Cardiac muscle cell (in vitro differentiated cells and primary cell): ENCODE data around the gene RPS29. TPM values are rescaled to one million over a fixed set of nuclear protein-coding genes. Genes with fewer than 3 reads are reported as not detected.

Experiments used
- DNase-seq, 2 donors: peaks; one replicate each; pipeline versions ENCODE4 v3.0.0 to v3.0.0-alpha.2; 2010 to 2017; ENCODE audit warnings: low read depth in 1 of 2, low spot score in 1 of 2
- H3K27ac ChIP-seq: fragments of 200-600 bp; sonication (generic); 2 replicates; pipeline ENCODE4 v1.5.1; 2016
- H3K27me3 ChIP-seq: fragments of 200-600 bp; sonication (generic); 2 replicates; pipeline ENCODE4 v1.6.0; 2016; ENCODE audit warnings: control low read depth
- H3K36me3 ChIP-seq: fragments of 200-600 bp; sonication (generic); 2 replicates; pipeline ENCODE4 v1.5.1; 2016; ENCODE audit warnings: control low read depth
- H3K4me1 ChIP-seq: fragments of 200-600 bp; sonication (generic); 2 replicates; pipeline ENCODE4 v1.8.1; 2017; ENCODE audit warnings: low read depth, mild to moderate bottlenecking, mixed run types
- H3K4me3 ChIP-seq: fragments of 200-600 bp; sonication (generic); 2 replicates; pipeline ENCODE4 v1.5.1; 2016; ENCODE audit warnings: mild to moderate bottlenecking
- H3K9me3 ChIP-seq: fragments of 200-600 bp; sonication (generic); 2 replicates; pipeline ENCODE4 v1.5.1; 2017; ENCODE audit warnings: low read depth, mild to moderate bottlenecking, control low read depth
- CTCF ChIP-seq: IDR thresholded peaks from 2 replicates; pipeline ENCODE4 v1.5.1; 2012; ENCODE audit warnings: low read depth, mild to moderate bottlenecking, low read length
- polyA plus RNA-seq: library from polyadenylated mRNA; unstranded; fragments of >200 nt; fragmentation: Nextera tagmentation; extraction: Ambion mirVana; gene quantifications from 2 replicates; pipeline ENCODE4 v1.2.1, GENCODE V29; 2016
- total RNA-seq: library from RNA; depleted of rRNA; stranded (reverse); fragments of >200 nt; gene quantifications from 2 replicates; pipeline ENCODE4 v1.2.3, GENCODE V29; 2016

The RPS29 gene
- total and polyA plus RNA-seq, 2 experiments from 2014 or later: 498 to 1,089 TPM

GRCh38 chr14:49551569-49551968, 34.6 kb downstream of the RPS29 start:
- DNase-seq: no peak
- Histone ChIP-seq H3K4me1 (peaks cover 5% of the 10 kb centered on the region), H3K27me3 (no peaks in the 10 kb centered on the region), H3K27ac (no peak overlapping the region), H3K4me3 (no peak overlapping the region), H3K9me3 (no peaks in the 10 kb centered on the region), H3K36me3 (no peaks in the 10 kb centered on the region)
- no peak for TF ChIP-seq CTCF

GRCh38 chr14:49550286-49551184, 35.6 kb downstream of the RPS29 start:
- no peak overlapping the region for H3K4me3 ChIP-seq
- TF ChIP-seq CTCF: peak; percentile 35
- no peaks in the 10 kb centered on the region for H3K9me3 ChIP-seq
- no peak overlapping the region for H3K27ac ChIP-seq
- H3K4me1 ChIP-seq: peaks cover 5% of the 10 kb centered on the region
- peak; percentile 10 to 18 for DNase-seq
- no peaks in the 10 kb centered on the region for H3K27me3 ChIP-seq
- no peaks in the 10 kb centered on the region for H3K36me3 ChIP-seq

- Histone ChIP-seq H3K36me3 (no peaks in the 10 kb centered on the region), H3K4me1 (peaks cover 5% of the 10 kb centered on the region), H3K9me3 (no peaks in the 10 kb centered on the region), H3K27ac (no peak overlapping the region), H3K27me3 (no peaks in the 10 kb centered on the region), H3K4me3 (no peak overlapping the region)
- DNase-seq: no peak
- TF ChIP-seq CTCF: no peak
Measured at GRCh38 chr14:49549881-49550280, 36.3 kb downstream of the RPS29 start.

- no peaks in the 10 kb centered on the region for H3K27me3 ChIP-seq
- TF ChIP-seq CTCF: no peak
- H3K27ac ChIP-seq: no peak overlapping the region
- H3K9me3 ChIP-seq: no peaks in the 10 kb centered on the region
- no peak overlapping the region for H3K4me3 ChIP-seq
- H3K4me1 ChIP-seq: peaks cover 5% of the 10 kb centered on the region
- no peaks in the 10 kb centered on the region for H3K36me3 ChIP-seq
- DNase-seq: no peak
Measured at GRCh38 chr14:49549446-49549845, 36.7 kb downstream of the RPS29 start.

GRCh38 chr14:49546766-49547165, 39.4 kb downstream of the RPS29 start:
- no peaks in the 10 kb centered on the region for H3K36me3 ChIP-seq
- no peak for TF ChIP-seq CTCF
- no peak overlapping the region for H3K27ac ChIP-seq
- H3K27me3 ChIP-seq: no peaks in the 10 kb centered on the region
- no peaks in the 10 kb centered on the region for H3K9me3 ChIP-seq
- no peak overlapping the region for H3K4me3 ChIP-seq
- peaks cover 5% of the 10 kb centered on the region for H3K4me1 ChIP-seq
- DNase-seq: no peak
